H1 (cell line): ENCODE data around the gene EML1. TPM values are rescaled to one million over a fixed set of nuclear protein-coding genes. Genes with fewer than 3 reads are reported as not detected.

Experiments
- CTCF ChIA-PET: fragments of 300-600 bp; sonication (Branson Sonifier 250); formaldehyde crosslinking; loops from one replicate; lab custom pipeline; 2021; ENCODE audit not compliant: partially characterized antibody; lab: Charles Lee
- POLR2A ChIA-PET: fragments of 300-600 bp; sonication (Branson Sonifier 250); formaldehyde crosslinking; loops from one replicate; lab custom pipeline; 2021; ENCODE audit warnings: inconsistent platforms; ENCODE audit not compliant: partially characterized antibody; lab: Charles Lee
- DNase-seq, 2 experiments: peaks; one replicate each; pipeline versions ENCODE4 v3.0.0 to v3.0.0-alpha.2; 2010 to 2022; ENCODE audit warnings: low spot score in 2 of 2, low read depth in 1 of 2, mixed read lengths in 1 of 2
- FAIRE-seq: peaks from 2 replicates; lab custom pipeline; 2011; peaks lifted over from hg19 to GRCh38; lab: Jason Lieb, UNC
- H2AFZ ChIP-seq: 2 replicates; pipeline ENCODE4 v1.8.1; 2012; ENCODE audit warnings: low read length, inconsistent platforms
- H2AK5ac ChIP-seq: 2 replicates; pipeline ENCODE4 v1.6.1; 2013; ENCODE audit warnings: low read depth, low read length
- H2BK120ac ChIP-seq: replicated peaks from 2 replicates; pipeline ENCODE3; 2013; ENCODE audit warnings: low read depth, low read length, inconsistent platforms
- H2BK12ac ChIP-seq: 2 replicates; pipeline ENCODE4 v1.6.1; 2013; ENCODE audit warnings: low read depth, low read length
- H2BK15ac ChIP-seq: 2 replicates; pipeline ENCODE4 v1.6.1; 2013; ENCODE audit warnings: low read length
- H2BK20ac ChIP-seq: 2 replicates; pipeline ENCODE4 v1.6.1; 2013; ENCODE audit warnings: low read length
- H2BK5ac ChIP-seq: 2 replicates; pipeline ENCODE4 v1.6.1; 2013; ENCODE audit warnings: low read depth, low read length
- H3K14ac ChIP-seq: 2 replicates; pipeline ENCODE4 v1.6.1; 2013; ENCODE audit warnings: inconsistent platforms; ENCODE audit not compliant: insufficient read length
- H3K18ac ChIP-seq: 2 replicates; pipeline ENCODE4 v1.6.1; 2013; ENCODE audit warnings: low read length; ENCODE audit errors: extremely low read depth
- H3K23ac ChIP-seq: 2 replicates; pipeline ENCODE4 v1.6.1; 2013; ENCODE audit warnings: inconsistent platforms; ENCODE audit not compliant: insufficient read length
- H3K23me2 ChIP-seq: 2 replicates; pipeline ENCODE4 v1.6.1; 2013; ENCODE audit warnings: low read depth, low read length
- H3K27ac ChIP-seq: 2 replicates; pipeline ENCODE4 v1.6.1; 2011; ENCODE audit warnings: low read depth, low read length, inconsistent platforms
- H3K27me3 ChIP-seq, 4 experiments: replicated peaks in 1 of 4; 1 replicate in 1 of 4; 2 replicates in 3 of 4; pipeline versions ENCODE4 v1.6.1 to v1.8.1; 2011 to 2013; ENCODE audit warnings: low read length in 3 of 4, mild to moderate bottlenecking in 3 of 4, inconsistent platforms in 2 of 4, mixed read lengths in 2 of 4, moderate library complexity in 1 of 4; ENCODE audit not compliant: control insufficient read depth in 3 of 4, insufficient read depth in 3 of 4; ENCODE audit errors: extremely low read depth in 1 of 4
- H3K36me3 ChIP-seq, 4 experiments: 2 replicates each; pipeline versions ENCODE4 v1.6.1 to v1.8.1; 2011 to 2013; ENCODE audit warnings: mild to moderate bottlenecking in 4 of 4, low read length in 3 of 4, moderate library complexity in 2 of 4, control low read depth in 1 of 4, inconsistent platforms in 1 of 4; ENCODE audit not compliant: insufficient read depth in 4 of 4, control insufficient read depth in 2 of 4
- H3K4ac ChIP-seq: replicated peaks from 2 replicates; pipeline ENCODE3; 2013; ENCODE audit warnings: low read length, low read depth, mixed read lengths, inconsistent platforms; ENCODE audit not compliant: insufficient read length
- H3K4me1 ChIP-seq, 4 experiments: replicated peaks in 1 of 4; 1 replicate in 1 of 4; 2 replicates in 3 of 4; pipeline versions ENCODE4 v1.6.1 to v1.8.1; 2011 to 2013; ENCODE audit warnings: low read length in 3 of 4, inconsistent platforms in 2 of 4, mixed read lengths in 1 of 4; ENCODE audit not compliant: insufficient read depth in 4 of 4, control insufficient read depth in 3 of 4
- H3K4me2 ChIP-seq, 2 experiments: 2 replicates each; pipeline versions ENCODE4 v1.6.1 to v1.8.1; 2011 to 2013; ENCODE audit warnings: low read depth in 2 of 2, low read length in 2 of 2, control low read depth in 1 of 2, inconsistent platforms in 1 of 2, mild to moderate bottlenecking in 1 of 2; ENCODE audit not compliant: insufficient read depth in 1 of 2
- H3K4me3 ChIP-seq, 4 experiments: fragments of 200-600, 300-600 bp in 1 of 4; sonication (generic), shearing (Covaris generic), sonication (Bioruptor Twin) in 1 of 4; 2 replicates each; pipeline versions ENCODE4 v1.5.1 to v1.8.1; 2011 to 2016; ENCODE audit warnings: low read length in 4 of 4, low read depth in 3 of 4, control low read depth in 2 of 4, inconsistent platforms in 2 of 4, mild to moderate bottlenecking in 2 of 4, mixed read lengths in 1 of 4, moderate library complexity in 1 of 4; ENCODE audit not compliant: insufficient read depth in 2 of 4; ENCODE audit errors: extremely low read depth in 1 of 4
- H3K56ac ChIP-seq: replicated peaks from 2 replicates; pipeline ENCODE3; 2013; ENCODE audit warnings: low read depth, mild to moderate bottlenecking, mixed read lengths, low read length, inconsistent platforms; ENCODE audit not compliant: insufficient read length
- H3K79me1 ChIP-seq: 2 replicates; pipeline ENCODE4 v1.6.1; 2013; ENCODE audit warnings: low read depth, low read length, control low read depth
- H3K79me2 ChIP-seq, 2 experiments: 2 replicates each; pipeline versions ENCODE4 v1.6.1 to v1.8.1; 2012 to 2013; ENCODE audit warnings: low read length in 2 of 2, mild to moderate bottlenecking in 2 of 2, inconsistent platforms in 1 of 2; ENCODE audit not compliant: insufficient read depth in 2 of 2, control insufficient read depth in 1 of 2
- H3K9ac ChIP-seq, 4 experiments: replicated peaks in 1 of 4; 1 replicate in 1 of 4; 2 replicates in 3 of 4; pipeline versions ENCODE4 v1.6.1 to v1.8.1; 2011 to 2013; ENCODE audit warnings: low read depth in 3 of 4, low read length in 3 of 4, control low read depth in 2 of 4, mild to moderate bottlenecking in 2 of 4, moderate library complexity in 2 of 4, inconsistent platforms in 1 of 4; ENCODE audit errors: extremely low read depth in 1 of 4
- H3K9me3 ChIP-seq, 2 experiments: 2 replicates each; pipeline versions ENCODE4 v1.6.1 to v1.8.1; 2012 to 2013; ENCODE audit warnings: mild to moderate bottlenecking in 2 of 2, moderate library complexity in 2 of 2, control low read depth in 1 of 2, inconsistent platforms in 1 of 2, low read depth in 1 of 2, low read length in 1 of 2, mixed read lengths in 1 of 2; ENCODE audit not compliant: insufficient read depth in 2 of 2
- H4K20me1 ChIP-seq, 2 experiments: replicated peaks in 1 of 2; 2 replicates each; pipeline versions ENCODE3 to v1.8.1; 2011 to 2013; ENCODE audit warnings: inconsistent platforms in 2 of 2, low read length in 2 of 2, mild to moderate bottlenecking in 1 of 2; ENCODE audit not compliant: insufficient read depth in 2 of 2, control insufficient read depth in 1 of 2
- H4K5ac ChIP-seq: 2 replicates; pipeline ENCODE4 v1.6.1; 2013; ENCODE audit warnings: low read length, low read depth, mixed read lengths, inconsistent platforms; ENCODE audit not compliant: insufficient read length
- H4K8ac ChIP-seq: 2 replicates; pipeline ENCODE4 v1.8.0; 2013; ENCODE audit warnings: mild to moderate bottlenecking, moderate library complexity, low read length, inconsistent platforms; ENCODE audit not compliant: insufficient read depth; ENCODE audit errors: extremely low read depth
- H4K91ac ChIP-seq: replicated peaks from 2 replicates; pipeline ENCODE3; 2013; ENCODE audit warnings: low read length, mixed read lengths, inconsistent platforms; ENCODE audit not compliant: insufficient read length
- BACH1 ChIP-seq: IDR thresholded peaks from 2 replicates; pipeline ENCODE4 v1.6.1; 2012; ENCODE audit warnings: low read length, improper control_type of control experiment
- CBX8 ChIP-seq: fragments of 300-800, 300-1000 bp; sonication (generic); IDR thresholded peaks from 2 replicates; pipeline ENCODE4 v1.7.1; 2016; ENCODE audit warnings: low read depth, low read length, borderline replicate concordance
- CTBP2 ChIP-seq: IDR thresholded peaks from 2 replicates; pipeline ENCODE4 v1.7.0; 2011; ENCODE audit warnings: borderline replicate concordance, mild to moderate bottlenecking, moderate library complexity, mixed read lengths, low read length; ENCODE audit not compliant: insufficient read depth, insufficient read length
- CTCF ChIP-seq, 3 experiments: IDR thresholded peaks; 1 replicate in 2 of 3; 2 replicates in 1 of 3; pipeline versions ENCODE4 v1.5.1 to v1.6.1; 2011; ENCODE audit warnings: low read length in 3 of 3, mild to moderate bottlenecking in 3 of 3, inconsistent platforms in 2 of 3, low read depth in 1 of 3, moderate library complexity in 1 of 3; ENCODE audit not compliant: insufficient read depth in 1 of 3; ENCODE audit errors: control extremely low read depth in 1 of 3
- GTF2F1 ChIP-seq: IDR thresholded peaks from 2 replicates; pipeline ENCODE4 v1.6.1; 2012; ENCODE audit warnings: low read depth, low read length, improper control_type of control experiment, borderline replicate concordance
- MAX ChIP-seq: IDR thresholded peaks from 2 replicates; pipeline ENCODE4 v1.6.1; 2012; ENCODE audit warnings: inconsistent platforms
- POLR2AphosphoS5 ChIP-seq: IDR thresholded peaks from 2 replicates; pipeline ENCODE4 v1.6.1; 2011; ENCODE audit warnings: low read depth, low read length
- RFX5 ChIP-seq: IDR thresholded peaks from 2 replicates; pipeline ENCODE4 v1.6.1; 2011; ENCODE audit warnings: low read depth, low read length, improper control_type of control experiment, borderline replicate concordance
- SIN3A ChIP-seq, 2 experiments: IDR thresholded peaks in 1 of 2; conservative IDR thresholded peaks in 1 of 2; 2 replicates each; pipeline ENCODE4 v1.6.1; 2011 to 2012; ENCODE audit warnings: low read length in 2 of 2, improper control_type of control experiment in 1 of 2, low read depth in 1 of 2, mild to moderate bottlenecking in 1 of 2
- TAF1 ChIP-seq: IDR thresholded peaks from 2 replicates; pipeline ENCODE4 v1.6.1; 2011; ENCODE audit warnings: mild to moderate bottlenecking, low read depth, low read length
- ZNF274 ChIP-seq: IDR thresholded peaks from 2 replicates; pipeline ENCODE4 v1.7.0; 2012; ENCODE audit warnings: low read length, borderline replicate concordance; ENCODE audit errors: extremely low read depth
- WGBS, 2 experiments: shearing (Covaris generic) in 1 of 2; methylation state at CpG; one replicate each; pipeline versions ENCODE4 v1.1.6 to v1.1.7; 2013 to 2015; ENCODE audit warnings: low lambda C conversion rate in 2 of 2, mixed read lengths in 2 of 2, inconsistent platforms in 1 of 2, low coverage in 1 of 2, missing lambda C conversion rate in 1 of 2; ENCODE audit not compliant: insufficient replicate concordance in 2 of 2, insufficient coverage in 1 of 2, insufficient read length in 1 of 2; ENCODE audit errors: extremely low coverage in 1 of 2, missing lambda C conversion rate in 1 of 2; 5-methylcytosine and 5-hydroxymethylcytosine counted together
- polyA plus RNA-seq, 7 experiments: library from polyadenylated mRNA; depleted of rRNA in 3 of 7; stranded (reverse) in 5 of 7; unstranded in 2 of 7; fragments of >200 nt in 5 of 7; fragments of 200-250 nt in 2 of 7; gene quantifications; 1 replicate in 5 of 7; 2 replicates in 1 of 7; 4 replicates in 1 of 7; pipeline versions ENCODE4 v1.2.1 to v1.2.3, GENCODE V29; 2011 to 2013; ENCODE audit warnings: missing spikeins in 2 of 7, mixed read lengths in 2 of 7
- total RNA-seq: library from RNA; stranded (reverse); fragmentation: NEBNext Ultra II Directional; extraction: Animal tissue kit (Norgen Biotek cat#: 25700); gene quantifications from 2 replicates; pipeline ENCODE4 v1.2.1, GENCODE V29; 2021

Gene EML1
- total and polyA plus RNA-seq, 2 of the 8 experiments (the other 6 are each of a cell fraction or from before 2014, with no cell fraction given): 11.1 to 24.7 TPM

GRCh38 chr14:99875421-99875820, 82.2 kb downstream of the EML1 start:
- FAIRE-seq: no peak
- ChIA-PET CTCF (interaction anchor here (0.9 to 5.4 kb wide), 10 partner anchors 9 to 188 kb away, joined by 3 to 39 read pairs (median 5); no protein-coding TSS in a partner anchor), POLR2A (no interaction called here)
- H3K4ac ChIP-seq: no peak overlapping the region
- peaks cover 0 to 1% of the 10 kb centered on the region in 2 experiments for H4K20me1 ChIP-seq
- H2BK120ac ChIP-seq: no peak overlapping the region
- H3K36me3 ChIP-seq: no peaks in the 10 kb centered on the region
- H2AK5ac ChIP-seq: no peak overlapping the region
- H4K91ac ChIP-seq: peak overlapping the region; percentile 3
- H3K27ac ChIP-seq: no peak overlapping the region
- H3K9me3 ChIP-seq: no peaks in the 10 kb centered on the region
- no peak overlapping the region; a peak in 1 of 4 replicates for H3K4me2 ChIP-seq
- DNase-seq: no peak
- H2AFZ ChIP-seq: no peak overlapping the region
- no peak overlapping the region for H2BK15ac ChIP-seq
- H3K27me3 ChIP-seq: no peaks in the 10 kb centered on the region; a peak in 1 of 7 replicates
- no peak overlapping the region for H3K4me3 ChIP-seq
- 88% methylated on average over 6 of the region's 6 CpGs; no CpG with 5 or more reads in 1 of the 2 experiments for WGBS, 2 experiments
- no peaks in the 10 kb centered on the region for H3K23me2 ChIP-seq
- H3K4me1 ChIP-seq: peaks cover 4 to 37% (median 23%) of the 10 kb centered on the region in 4 experiments
- H2BK20ac ChIP-seq: no peak overlapping the region
- no peak overlapping the region for H2BK12ac ChIP-seq
- no peaks in the 10 kb centered on the region for H3K79me2 ChIP-seq
- H3K18ac ChIP-seq: no peak overlapping the region
- H3K14ac ChIP-seq: no peak overlapping the region
- no peak overlapping the region for H3K56ac ChIP-seq
- no peak overlapping the region for H4K8ac ChIP-seq
- no peak overlapping the region for H3K23ac ChIP-seq
- no peak overlapping the region for H2BK5ac ChIP-seq
- H3K79me1 ChIP-seq: peaks cover 2% of the 10 kb centered on the region; the same call in 1 of the 2 replicates
- H3K9ac ChIP-seq: no peak overlapping the region
- no peak overlapping the region for H4K5ac ChIP-seq
- no peak for TF ChIP-seq CBX8
- TF ChIP-seq SIN3A (conservative IDR thresholded peaks at IDR 0.05 in 1 of 2, IDR thresholded peaks at IDR 0.05 in 1 of 2; ENCODE audit: low read depth in 1 of 2, low read length in 2 of 2): no peak
- no peak for TF ChIP-seq CTCF (IDR thresholded peaks at IDR 0.05; ENCODE audit: control extremely low read depth in 1 of 3, insufficient read depth in 1 of 3, low read depth in 1 of 3, low read length in 3 of 3)
- no peak for TF ChIP-seq CTBP2
- no peak for TF ChIP-seq ZNF274
- no peak for TF ChIP-seq MAX
- no peak for TF ChIP-seq TAF1
- no peak for TF ChIP-seq POLR2AphosphoS5
- TF ChIP-seq GTF2F1: no peak
- TF ChIP-seq BACH1: no peak
- no peak for TF ChIP-seq RFX5
